GM11168 (cell line): ENCODE results near the gene ZNF280B.
"Not testable (repeated sequence)": the region's sequence is repeated elsewhere in the genome, so short reads cannot be mapped to it uniquely, and the experiment has no call there.

Experiments
- in situ Hi-C: fragments of 300-500 bp; cut with MboI; formaldehyde crosslinking; loops from one replicate; pipeline ENCODE4 v1.12.0; 2022; ENCODE audit warnings: low sequenced_read_pairs; ENCODE audit not compliant: unreplicated experiment

Gene ZNF280B

GRCh38 chr22:22467112-22467511 is 41.4 kb downstream of the ZNF280B start:
- in situ Hi-C loops: loop anchor here (10.0 kb wide), 1 partner anchor 108 kb away; no protein-coding TSS in a partner anchor

DNA sequence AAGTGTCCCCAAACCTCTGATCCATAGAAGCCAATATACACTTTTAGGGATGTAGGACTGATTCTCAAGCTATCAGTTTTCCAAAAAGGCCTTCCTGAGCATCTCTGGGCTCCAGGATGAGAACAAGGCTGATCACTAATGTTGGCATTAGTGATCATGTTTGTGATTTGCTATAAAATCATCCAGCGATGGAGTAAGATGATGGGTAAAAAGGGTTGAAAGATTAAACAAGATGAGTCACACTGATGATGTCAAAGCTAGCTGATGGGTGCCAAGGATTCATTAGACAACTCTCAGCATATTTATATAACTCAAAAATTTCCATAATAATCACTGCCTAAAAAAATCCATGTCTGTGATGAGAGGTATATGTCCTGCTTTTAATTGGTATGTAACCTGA is 42.8 kb downstream of the ZNF280B start:
- in situ Hi-C loops: loop anchor here (10.0 kb wide), 1 partner anchor 109 kb away; no protein-coding TSS in a partner anchor

GRCh38 chr22:22465094-22465602 is 43.4 kb downstream of the ZNF280B start:
- in situ Hi-C loops: loop anchor here (10.0 kb wide), 1 partner anchor 110 kb away; no protein-coding TSS in a partner anchor

- in situ Hi-C loops: loop anchor here (10.0 kb wide), 1 partner anchor 110 kb away; no protein-coding TSS in a partner anchor
Observed at GRCh38 chr22:22464541-22465054, 43.9 kb downstream of the ZNF280B start.

GRCh38 chr22:22463855-22464540 is 44.5 kb downstream of the ZNF280B start:
- in situ Hi-C loops: loop anchor here (10.0 kb wide), 1 partner anchor 111 kb away; no protein-coding TSS in a partner anchor

GRCh38 chr22:22462813-22463567 is 45.6 kb downstream of the ZNF280B start:
- in situ Hi-C loops: loop anchor here (10.0 kb wide), 1 partner anchor 112 kb away; no protein-coding TSS in a partner anchor

GRCh38 chr22:22461583-22461982 is 47.0 kb downstream of the ZNF280B start:
- in situ Hi-C loops: loop anchor here (10.0 kb wide), 1 partner anchor 113 kb away; no protein-coding TSS in a partner anchor

DNA sequence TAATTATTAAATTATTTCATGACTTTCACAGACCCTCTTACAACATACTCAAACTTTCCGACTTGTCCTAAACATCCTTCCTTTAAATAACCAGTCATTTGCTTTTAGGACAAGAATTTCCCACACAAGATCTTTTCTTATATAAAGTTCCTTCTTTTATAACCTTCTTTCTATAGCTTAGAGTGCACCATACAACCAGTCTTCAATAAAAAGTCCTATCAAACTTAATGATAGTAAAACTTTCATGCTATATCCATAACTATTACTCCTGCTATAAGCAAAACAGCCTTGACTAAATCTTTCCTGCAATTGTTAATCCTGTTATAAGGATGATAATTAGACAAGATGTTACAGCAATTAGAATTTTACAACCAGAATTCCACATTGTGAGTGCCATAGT is 47.4 kb downstream of the ZNF280B start:
- in situ Hi-C loops: loop anchor here (10.0 kb wide), 1 partner anchor 114 kb away; no protein-coding TSS in a partner anchor

DNA sequence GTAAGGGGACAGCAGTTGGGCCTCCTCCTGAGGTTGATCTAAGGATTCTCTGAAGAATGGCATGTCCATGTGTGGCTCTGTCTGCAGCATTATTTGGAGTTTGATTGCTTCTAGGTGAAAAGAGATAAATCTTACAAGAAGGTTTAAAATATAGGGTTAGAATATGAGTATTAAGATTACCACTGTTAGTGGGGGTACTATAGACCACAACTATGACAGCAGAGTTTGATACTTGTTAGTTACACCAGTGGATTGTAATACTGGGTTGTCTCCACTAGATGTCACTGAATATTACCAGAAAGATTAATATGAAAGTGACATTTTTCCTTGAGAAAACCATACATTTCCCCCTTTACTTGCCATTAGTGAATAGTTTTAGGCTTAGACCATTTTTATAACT is 47.9 kb downstream of the ZNF280B start:
- in situ Hi-C loops: loop anchor here (10.0 kb wide), 1 partner anchor 114 kb away; no protein-coding TSS in a partner anchor

DNA sequence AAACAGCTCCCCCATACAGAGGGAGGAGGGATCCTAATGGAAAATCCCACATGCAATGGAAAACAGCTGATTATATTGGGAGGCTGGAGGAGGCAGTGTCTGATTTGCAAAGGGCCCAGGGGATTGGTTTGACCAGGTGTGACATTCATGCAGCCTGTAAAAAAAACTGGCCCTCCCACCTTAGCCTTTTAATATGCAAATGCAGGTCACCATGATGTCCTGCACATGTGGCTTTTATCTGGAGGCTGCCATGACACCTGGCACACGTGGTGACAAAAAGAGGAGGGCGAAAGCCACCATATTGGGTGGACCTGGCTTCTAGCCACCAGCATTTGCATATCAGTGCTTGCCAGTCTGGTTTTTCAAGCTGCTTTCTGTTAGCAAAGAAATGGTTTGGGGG is 48.5 kb downstream of the ZNF280B start:
- in situ Hi-C loops: loop anchor here (10.0 kb wide), 1 partner anchor 115 kb away; no protein-coding TSS in a partner anchor

DNA sequence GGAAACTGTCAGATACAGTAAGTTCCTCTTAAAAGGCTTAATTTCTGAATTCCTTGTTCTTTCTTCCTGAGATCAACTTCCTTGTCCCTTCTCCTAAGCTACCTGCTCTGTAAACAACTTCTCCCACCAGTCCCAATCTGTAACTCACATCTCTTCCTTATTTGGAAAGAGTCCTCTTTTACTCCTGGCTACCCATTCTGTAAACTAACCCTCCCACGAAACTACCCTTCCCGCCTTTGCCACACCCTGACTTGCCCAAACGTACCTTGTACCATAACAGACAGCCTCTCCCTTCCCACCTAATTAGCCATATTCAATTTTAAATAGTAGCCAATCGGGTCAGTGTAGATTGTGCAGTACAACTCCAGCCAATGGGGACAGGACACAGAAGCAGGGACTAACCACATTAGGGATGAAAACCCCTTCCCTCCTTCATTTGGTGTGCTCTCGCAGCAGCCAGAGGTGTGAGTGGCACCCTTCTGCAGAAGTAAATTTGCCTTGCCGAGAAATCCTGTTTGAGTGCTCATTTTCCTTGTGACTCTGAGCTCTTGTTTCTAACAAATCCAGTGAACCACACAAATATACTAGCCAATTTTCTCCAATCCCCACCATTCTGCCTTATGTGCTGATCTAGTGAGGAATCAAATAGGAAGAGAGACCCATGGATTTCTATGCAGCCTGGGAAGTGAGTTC is 49.5 kb downstream of the ZNF280B start:
- in situ Hi-C loops: no loop called here

DNA sequence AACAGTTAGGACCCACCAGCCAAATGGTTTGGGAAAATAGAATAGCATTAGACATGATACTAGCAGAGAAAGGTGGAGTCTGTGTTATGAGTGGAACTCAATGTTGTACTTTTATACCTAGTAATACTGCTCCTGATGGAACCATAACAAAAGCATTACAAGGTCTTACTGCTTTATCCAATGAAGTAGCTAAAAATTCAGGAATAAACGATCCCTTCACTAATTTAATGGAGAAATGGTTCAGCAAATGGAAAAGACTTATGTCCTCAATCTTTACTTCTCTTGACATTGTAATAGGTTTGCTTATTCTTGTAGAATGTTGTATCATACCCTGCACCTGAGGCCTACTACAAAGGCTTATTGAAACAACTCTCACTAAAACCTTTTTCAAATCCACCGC is 50.2 kb downstream of the ZNF280B start:
- in situ Hi-C loops: no loop called here

- in situ Hi-C loops: no loop called here
Observed at GRCh38 chr22:22454997-22455396, 53.5 kb downstream of the ZNF280B start.

DNA sequence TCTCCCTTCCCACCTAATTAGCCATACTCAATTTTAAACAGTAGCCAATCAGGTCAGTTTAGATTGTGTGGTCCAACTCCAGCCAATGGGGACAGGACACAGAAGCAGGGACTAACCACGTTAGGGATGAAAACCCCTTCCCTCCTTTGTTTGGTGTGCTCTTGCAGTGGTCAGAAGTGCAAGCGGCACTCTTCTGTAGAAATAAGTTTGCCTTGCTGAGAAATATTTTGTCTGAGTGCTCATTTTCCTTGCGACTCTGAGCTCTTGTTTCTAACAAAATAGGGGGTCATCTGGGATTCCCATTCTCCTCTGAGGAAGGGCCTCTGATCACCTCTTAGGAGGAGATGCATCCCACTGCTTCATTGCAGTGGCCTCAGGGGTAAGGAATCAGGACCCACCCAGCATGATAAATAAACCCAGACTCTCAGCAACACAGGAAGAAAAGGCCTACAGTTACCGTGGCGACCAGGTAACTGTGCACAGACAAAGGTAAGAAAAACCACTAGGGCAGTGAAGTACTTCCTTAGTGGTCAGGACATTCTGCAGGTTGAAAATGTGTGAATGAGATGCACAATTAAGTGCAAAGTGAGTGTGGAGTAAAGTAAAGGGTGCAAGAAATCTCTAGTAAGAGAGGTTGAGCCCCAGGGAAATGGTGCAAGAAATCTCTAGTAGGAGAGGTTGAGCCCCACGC is 55.4 kb downstream of the ZNF280B start:
- in situ Hi-C loops: no loop called here

GRCh38 chr22:22452211-22452610 is 56.3 kb downstream of the ZNF280B start:
- in situ Hi-C loops: no loop called here

DNA sequence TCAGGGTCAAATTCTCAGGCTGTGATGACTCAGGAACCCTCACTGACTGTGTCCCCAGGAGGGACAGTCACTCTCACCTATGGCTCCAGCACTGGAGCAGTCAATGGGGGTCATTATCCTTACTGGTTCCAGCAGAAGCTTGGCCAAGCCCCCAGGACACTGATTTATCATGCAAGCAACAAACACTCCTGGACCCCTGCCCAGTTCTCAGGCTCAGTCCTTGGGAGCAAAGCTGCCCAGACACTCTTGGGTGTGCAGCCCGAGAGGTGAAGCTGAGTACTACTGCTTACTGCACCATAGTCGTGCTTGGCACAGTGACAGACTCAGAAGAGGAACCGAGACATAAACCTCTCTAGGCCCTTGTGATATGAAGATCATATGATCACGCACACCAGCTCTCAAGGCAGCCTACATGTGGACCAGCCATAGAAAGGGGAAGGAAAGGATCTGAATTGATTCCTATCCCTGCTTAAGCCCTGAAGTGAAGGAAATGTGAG is 58.2 kb downstream of the ZNF280B start:
- in situ Hi-C loops: no loop called here

- in situ Hi-C loops: no loop called here
Observed at GRCh38 chr22:22449819-22450218, 58.7 kb downstream of the ZNF280B start.

DNA sequence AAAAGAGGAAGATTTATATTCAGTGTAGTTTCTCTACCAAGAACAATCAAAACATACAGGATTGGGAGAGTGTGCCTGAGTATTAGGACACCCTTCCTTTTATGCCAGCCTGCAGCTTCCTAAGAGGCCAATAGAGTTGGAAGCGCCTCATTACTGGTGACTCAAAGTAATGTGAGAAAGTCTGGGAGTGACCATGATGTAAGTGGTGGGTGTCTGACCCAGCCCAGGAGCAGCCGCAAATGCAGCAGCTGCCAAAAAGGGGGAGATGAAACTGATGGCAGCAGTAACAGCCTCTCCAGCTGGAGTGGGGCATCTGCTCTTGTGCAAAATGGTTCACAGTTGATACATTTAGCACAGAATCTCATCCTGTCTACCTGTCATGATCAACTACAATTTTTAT is 62.0 kb downstream of the ZNF280B start:
- in situ Hi-C loops: no loop called here

- in situ Hi-C loops: not testable (repeated sequence)
Observed at GRCh38 chr22:22444007-22444589, 64.4 kb downstream of the ZNF280B start.
